GM12872 (cell line): ENCODE data around the gene TCHHL1.

ENCODE experiments used
- CTCF ChIP-seq: IDR thresholded peaks from 3 replicates; pipeline ENCODE4 v1.5.1; 2011; ENCODE audit warnings: low read depth, mild to moderate bottlenecking, low read length, moderate library complexity; ENCODE audit not compliant: insufficient read depth

TCHHL1 gene

GRCh38 chr1:152108882-152109222 lies 20.0 kb upstream of the TCHHL1 start:
- TF ChIP-seq CTCF = no peak

- TF ChIP-seq CTCF = no peak
Measured at GRCh38 chr1:152107984-152108881, 19.4 kb upstream of the TCHHL1 start.

GRCh38 chr1:152107031-152107983 lies 18.4 kb upstream of the TCHHL1 start:
- no peak for TF ChIP-seq CTCF

- TF ChIP-seq CTCF = no peak
Measured at GRCh38 chr1:152104854-152105253, 16.0 kb upstream of the TCHHL1 start.

- no peak for TF ChIP-seq CTCF
Measured at GRCh38 chr1:152096931-152097330, 8.1 kb upstream of the TCHHL1 start.

- TF ChIP-seq CTCF = no peak
Measured at GRCh38 chr1:152086760-152087159, 2.1 kb downstream of the TCHHL1 start.

- TF ChIP-seq CTCF = no peak
Measured at GRCh38 chr1:152084853-152085252, 4.0 kb downstream of the TCHHL1 start.
